Neutrophil (primary cell): ENCODE data around the gene RCSD1.

ENCODE experiments used
- H3K27ac ChIP-seq: fragments of 200-600 bp; sonication (generic); 2 replicates; pipeline ENCODE4 v1.5.1; 2016; ENCODE audit warnings: mild to moderate bottlenecking, moderate library complexity
- H3K27me3 ChIP-seq: fragments of 200-600 bp; sonication (generic); 2 replicates; pipeline ENCODE4 v1.6.0; 2016; ENCODE audit warnings: mild to moderate bottlenecking
- H3K36me3 ChIP-seq: fragments of 200-600 bp; sonication (generic); 2 replicates; pipeline ENCODE4 v1.5.1; 2017
- H3K4me1 ChIP-seq, 2 experiments: fragments of 200-600 bp in 1 of 2; sonication (generic) in 1 of 2; 1 replicate in 1 of 2; 2 replicates in 1 of 2; pipeline versions ENCODE4 v1.5.1 to v1.6.1; 2013 to 2016; ENCODE audit warnings: low read depth in 1 of 2, low read length in 1 of 2, mild to moderate bottlenecking in 1 of 2, moderate library complexity in 1 of 2; ENCODE audit not compliant: control insufficient read depth in 1 of 2, insufficient read depth in 1 of 2
- H3K4me3 ChIP-seq, 2 experiments: fragments of 200-600 bp in 1 of 2; sonication (generic) in 1 of 2; 1 replicate in 1 of 2; 2 replicates in 1 of 2; pipeline ENCODE4 v1.5.1; 2013 to 2016; ENCODE audit warnings: low read depth in 1 of 2, low read length in 1 of 2, mild to moderate bottlenecking in 1 of 2, moderate library complexity in 1 of 2
- H3K9me3 ChIP-seq: fragments of 200-600 bp; sonication (generic); 2 replicates; pipeline ENCODE4 v1.5.1; 2016
- TF ChIP-seq, protein P1 (sequence below): fragments of 200-600 bp; sonication (generic); IDR thresholded peaks from 2 replicates; pipeline ENCODE4 v1.5.1; 2016; ENCODE audit warnings: antibody characterized with exemption

Gene RCSD1

GRCh38 chr1:167703557-167703956 lies 73.5 kb downstream of the RCSD1 start:
- no peaks in the 10 kb centered on the region for H3K4me1 ChIP-seq
- H3K27ac ChIP-seq: peak overlapping the region; percentile 33
- TF ChIP-seq, protein P1, sequence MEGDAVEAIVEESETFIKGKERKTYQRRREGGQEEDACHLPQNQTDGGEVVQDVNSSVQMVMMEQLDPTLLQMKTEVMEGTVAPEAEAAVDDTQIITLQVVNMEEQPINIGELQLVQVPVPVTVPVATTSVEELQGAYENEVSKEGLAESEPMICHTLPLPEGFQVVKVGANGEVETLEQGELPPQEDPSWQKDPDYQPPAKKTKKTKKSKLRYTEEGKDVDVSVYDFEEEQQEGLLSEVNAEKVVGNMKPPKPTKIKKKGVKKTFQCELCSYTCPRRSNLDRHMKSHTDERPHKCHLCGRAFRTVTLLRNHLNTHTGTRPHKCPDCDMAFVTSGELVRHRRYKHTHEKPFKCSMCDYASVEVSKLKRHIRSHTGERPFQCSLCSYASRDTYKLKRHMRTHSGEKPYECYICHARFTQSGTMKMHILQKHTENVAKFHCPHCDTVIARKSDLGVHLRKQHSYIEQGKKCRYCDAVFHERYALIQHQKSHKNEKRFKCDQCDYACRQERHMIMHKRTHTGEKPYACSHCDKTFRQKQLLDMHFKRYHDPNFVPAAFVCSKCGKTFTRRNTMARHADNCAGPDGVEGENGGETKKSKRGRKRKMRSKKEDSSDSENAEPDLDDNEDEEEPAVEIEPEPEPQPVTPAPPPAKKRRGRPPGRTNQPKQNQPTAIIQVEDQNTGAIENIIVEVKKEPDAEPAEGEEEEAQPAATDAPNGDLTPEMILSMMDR: no peak
- peaks cover 98% of the 10 kb centered on the region for H3K36me3 ChIP-seq
- H3K4me3 ChIP-seq: no peak overlapping the region
- no peaks in the 10 kb centered on the region for H3K27me3 ChIP-seq
- no peaks in the 10 kb centered on the region for H3K9me3 ChIP-seq

DNA sequence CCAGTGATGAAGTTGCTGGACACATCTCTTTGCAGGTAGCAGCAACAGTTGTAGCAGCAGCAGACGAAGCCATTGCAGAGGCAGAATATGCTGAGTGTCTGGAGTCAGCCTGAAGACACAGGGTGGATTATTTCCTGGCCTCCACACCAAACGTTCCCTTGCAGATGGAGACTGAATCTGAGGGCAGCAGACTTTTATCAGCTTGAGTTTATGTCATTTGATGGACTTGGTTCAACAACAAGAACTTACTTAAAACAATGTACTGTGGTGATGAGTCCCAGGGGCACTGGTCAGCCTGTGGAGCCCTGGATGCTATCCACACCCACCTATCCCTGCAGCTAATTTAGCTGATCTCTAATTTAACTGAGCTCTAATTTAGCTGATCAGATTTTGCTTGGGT lies 74.7 kb downstream of the RCSD1 start:
- H3K27ac ChIP-seq: no peak overlapping the region
- no peak overlapping the region for H3K4me3 ChIP-seq
- H3K36me3 ChIP-seq: peaks cover 87% of the 10 kb centered on the region
- no peaks in the 10 kb centered on the region for H3K9me3 ChIP-seq
- H3K27me3 ChIP-seq: no peaks in the 10 kb centered on the region
- H3K4me1 ChIP-seq: peaks cover 7 to 9% of the 10 kb centered on the region in 2 experiments
- TF ChIP-seq, protein P1: no peak

- no peaks in the 10 kb centered on the region for H3K9me3 ChIP-seq
- H3K27ac ChIP-seq: no peak overlapping the region
- TF ChIP-seq, protein P1: no peak
- H3K36me3 ChIP-seq: peaks cover 82% of the 10 kb centered on the region
- no peaks in the 10 kb centered on the region for H3K27me3 ChIP-seq
- H3K4me3 ChIP-seq: no peak overlapping the region
- H3K4me1 ChIP-seq: peaks cover 7 to 9% of the 10 kb centered on the region in 2 experiments
Observed at GRCh38 chr1:167705250-167705649, 75.2 kb downstream of the RCSD1 start.

- H3K4me1 ChIP-seq: peaks cover 7 to 9% of the 10 kb centered on the region in 2 experiments
- no peaks in the 10 kb centered on the region for H3K9me3 ChIP-seq
- no peaks in the 10 kb centered on the region for H3K27me3 ChIP-seq
- peaks cover 71% of the 10 kb centered on the region for H3K36me3 ChIP-seq
- H3K27ac ChIP-seq: peak overlapping the region; percentile 23
- TF ChIP-seq, protein P1: no peak
- H3K4me3 ChIP-seq: no peak overlapping the region
Observed at GRCh38 chr1:167706363-167706762, 76.3 kb downstream of the RCSD1 start.

DNA sequence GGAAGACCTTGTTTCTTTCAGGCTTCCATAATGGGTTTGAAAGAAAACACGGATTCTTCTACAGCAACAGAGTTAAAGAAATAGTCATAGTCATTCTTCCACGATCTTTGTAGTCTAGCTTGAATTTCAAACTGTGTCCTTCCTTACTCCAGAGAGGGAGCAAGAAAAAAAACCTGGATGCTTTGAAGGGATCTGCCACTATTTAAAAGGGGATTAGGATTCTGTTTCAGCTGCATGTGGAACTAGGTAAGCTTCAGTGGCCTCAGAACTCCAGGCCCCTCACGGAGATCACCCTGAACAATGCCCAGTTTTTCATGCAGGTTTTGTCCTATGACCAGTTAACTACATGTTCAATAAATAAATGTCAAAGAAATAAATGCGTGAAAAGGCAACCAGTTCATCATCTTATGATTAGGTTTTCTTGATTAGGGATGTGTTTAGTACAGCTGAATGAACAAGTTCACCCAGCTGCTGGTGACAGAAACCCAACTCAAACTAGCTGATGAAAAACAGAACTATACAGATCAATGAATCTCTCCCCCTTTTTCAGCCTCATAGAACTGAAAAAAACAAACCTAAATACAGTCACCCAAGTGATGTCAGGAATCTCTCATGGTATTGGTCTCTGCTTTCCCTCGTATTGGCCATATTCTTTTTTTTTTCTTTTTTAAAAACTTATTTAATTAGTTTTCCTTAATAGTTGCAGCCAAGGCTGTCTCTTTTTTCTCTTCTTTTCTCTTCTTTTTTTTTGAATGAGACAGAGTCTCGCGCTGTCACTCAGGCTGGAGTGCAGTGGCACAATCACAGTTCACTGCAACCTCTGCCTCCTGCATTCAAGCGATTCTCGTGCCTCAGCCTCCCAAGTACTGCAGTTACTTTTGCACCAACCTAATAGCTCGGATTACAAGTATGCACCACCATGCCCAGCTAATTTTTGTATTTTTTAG lies 77.2 kb downstream of the RCSD1 start:
- no peaks in the 10 kb centered on the region for H3K9me3 ChIP-seq
- peaks cover 63% of the 10 kb centered on the region for H3K36me3 ChIP-seq
- H3K4me3 ChIP-seq: no peak overlapping the region
- peaks cover 7 to 9% of the 10 kb centered on the region in 2 experiments for H3K4me1 ChIP-seq
- H3K27ac ChIP-seq: peak overlapping the region; percentile 36
- no peaks in the 10 kb centered on the region for H3K27me3 ChIP-seq
- TF ChIP-seq, protein P1: no peak
